ENCODE measurements around the gene ERBB4. TPM values are rescaled to one million over a fixed set of nuclear protein-coding genes. Genes with fewer than 3 reads are reported as not detected.

ERBB4 gene
- total RNA-seq, 1 donor from 2014 or later, result 8.3 TPM

GRCh38 chr2:211982162-211982561, 556.4 kb downstream of the ERBB4 start:
- no peak overlapping the region for H3K27ac ChIP-seq (replicated peaks)
- no peak overlapping the region for H3K4me3 ChIP-seq
- H3K27me3 ChIP-seq (ENCODE audit: low read depth), result no peaks in the 10 kb centered on the region
- no peak for DNase-seq
- no peaks in the 10 kb centered on the region for H3K9me3 ChIP-seq (replicated peaks)
- H3K36me3 ChIP-seq, result no peaks in the 10 kb centered on the region
- no peak for TF ChIP-seq CTCF (IDR thresholded peaks at IDR 0.05; ENCODE audit: borderline replicate concordance)
- intact Hi-C loops (cut with micrococcal nuclease), result no loop called here
- H3K4me1 ChIP-seq, result peaks cover 15% of the 10 kb centered on the region

GRCh38 chr2:211981451-211981850, 557.2 kb downstream of the ERBB4 start:
- DNase-seq, result no peak
- Histone ChIP-seq H3K4me1 (peaks cover 15% of the 10 kb centered on the region), H3K4me3 (no peak overlapping the region), H3K27ac (replicated peaks) (no peak overlapping the region), H3K27me3 (ENCODE audit: low read depth) (no peaks in the 10 kb centered on the region), H3K36me3 (no peaks in the 10 kb centered on the region), H3K9me3 (replicated peaks) (no peaks in the 10 kb centered on the region)
- TF ChIP-seq CTCF (IDR thresholded peaks at IDR 0.05; ENCODE audit: borderline replicate concordance), result no peak
- intact Hi-C loops (cut with micrococcal nuclease), result no loop called here

GRCh38 chr2:211976076-211976475, 562.5 kb downstream of the ERBB4 start:
- intact Hi-C loops (cut with micrococcal nuclease), result no loop called here
- H3K27me3 ChIP-seq (ENCODE audit: low read depth), result no peaks in the 10 kb centered on the region
- DNase-seq, result no peak

GRCh38 chr2:211967234-211967633, 571.4 kb downstream of the ERBB4 start:
- no peak for DNase-seq
- Histone ChIP-seq H3K27me3 (ENCODE audit: low read depth) (no peaks in the 10 kb centered on the region), H3K4me1 (no peaks in the 10 kb centered on the region), H3K27ac (replicated peaks) (no peak overlapping the region), H3K36me3 (no peaks in the 10 kb centered on the region), H3K4me3 (no peak overlapping the region), H3K9me3 (replicated peaks) (peaks cover 12% of the 10 kb centered on the region)
- intact Hi-C loops (cut with micrococcal nuclease), result no loop called here
- no peak for TF ChIP-seq CTCF (IDR thresholded peaks at IDR 0.05; ENCODE audit: borderline replicate concordance)

More at GRCh38 chr2:211976076-211976475, 562.5 kb downstream of the ERBB4 start:
- no peak for TF ChIP-seq CTCF (IDR thresholded peaks at IDR 0.05; ENCODE audit: borderline replicate concordance)
- peaks cover 6% of the 10 kb centered on the region for H3K4me1 ChIP-seq
- H3K9me3 ChIP-seq (replicated peaks), result peaks cover 7% of the 10 kb centered on the region
- H3K36me3 ChIP-seq, result no peaks in the 10 kb centered on the region
- H3K27ac ChIP-seq (replicated peaks), result no peak overlapping the region
- H3K4me3 ChIP-seq, result no peak overlapping the region

GRCh38 chr2:211963969-211964368, 574.6 kb downstream of the ERBB4 start:
- no peaks in the 10 kb centered on the region for H3K4me1 ChIP-seq
- H3K4me3 ChIP-seq, result no peak overlapping the region
- H3K9me3 ChIP-seq (replicated peaks), result no peaks in the 10 kb centered on the region
- H3K27me3 ChIP-seq (ENCODE audit: low read depth), result no peaks in the 10 kb centered on the region
- H3K27ac ChIP-seq (replicated peaks), result no peak overlapping the region
- no peak for TF ChIP-seq CTCF (IDR thresholded peaks at IDR 0.05; ENCODE audit: borderline replicate concordance)
- no peak for DNase-seq
- H3K36me3 ChIP-seq, result no peaks in the 10 kb centered on the region
- intact Hi-C loops (cut with micrococcal nuclease), result no loop called here

GRCh38 chr2:211957799-211958198, 580.8 kb downstream of the ERBB4 start:
- no peak for TF ChIP-seq CTCF (IDR thresholded peaks at IDR 0.05; ENCODE audit: borderline replicate concordance)
- Histone ChIP-seq H3K36me3 (no peaks in the 10 kb centered on the region), H3K4me3 (no peak overlapping the region), H3K9me3 (replicated peaks) (no peaks in the 10 kb centered on the region), H3K4me1 (no peaks in the 10 kb centered on the region), H3K27ac (replicated peaks) (no peak overlapping the region), H3K27me3 (ENCODE audit: low read depth) (no peaks in the 10 kb centered on the region)
- intact Hi-C loops (cut with micrococcal nuclease), result no loop called here
- no peak for DNase-seq
